BE2C (cell line): Measurements from ENCODE around the gene IL1RN.

ENCODE experiments used
- DNase-seq: peaks from one replicate; pipeline ENCODE4 v3.0.0-alpha.2; 2020
- H3K27me3 ChIP-seq: fragments of 250-450 bp; sonication (Bioruptor Pico); 2 replicates; pipeline ENCODE4 v1.5.1; 2020; ENCODE audit warnings: mild to moderate bottlenecking
- H3K36me3 ChIP-seq: fragments of 250-450 bp; sonication (Bioruptor Pico); 2 replicates; pipeline ENCODE4 v1.5.1; 2020; ENCODE audit warnings: mild to moderate bottlenecking
- H3K4me1 ChIP-seq: fragments of 250-450 bp; sonication (Bioruptor Pico); 2 replicates; pipeline ENCODE4 v1.5.1; 2020
- H3K4me3 ChIP-seq: 2 replicates; pipeline ENCODE4 v1.5.1; 2011; ENCODE audit warnings: low read depth, low read length
- H3K9me3 ChIP-seq: fragments of 250-450 bp; sonication (Bioruptor Pico); 2 replicates; pipeline ENCODE4 v1.5.1; 2020
- TF ChIP-seq, protein P1 (sequence below): IDR thresholded peaks from 2 replicates; pipeline ENCODE4 v1.5.1; 2012; ENCODE audit warnings: mild to moderate bottlenecking, low read depth, low read length

IL1RN gene

GRCh38 chr2:113081488-113082210, 45.7 kb upstream of the IL1RN start:
- H3K4me1 ChIP-seq = no peaks in the 10 kb centered on the region
- TF ChIP-seq, protein P1, sequence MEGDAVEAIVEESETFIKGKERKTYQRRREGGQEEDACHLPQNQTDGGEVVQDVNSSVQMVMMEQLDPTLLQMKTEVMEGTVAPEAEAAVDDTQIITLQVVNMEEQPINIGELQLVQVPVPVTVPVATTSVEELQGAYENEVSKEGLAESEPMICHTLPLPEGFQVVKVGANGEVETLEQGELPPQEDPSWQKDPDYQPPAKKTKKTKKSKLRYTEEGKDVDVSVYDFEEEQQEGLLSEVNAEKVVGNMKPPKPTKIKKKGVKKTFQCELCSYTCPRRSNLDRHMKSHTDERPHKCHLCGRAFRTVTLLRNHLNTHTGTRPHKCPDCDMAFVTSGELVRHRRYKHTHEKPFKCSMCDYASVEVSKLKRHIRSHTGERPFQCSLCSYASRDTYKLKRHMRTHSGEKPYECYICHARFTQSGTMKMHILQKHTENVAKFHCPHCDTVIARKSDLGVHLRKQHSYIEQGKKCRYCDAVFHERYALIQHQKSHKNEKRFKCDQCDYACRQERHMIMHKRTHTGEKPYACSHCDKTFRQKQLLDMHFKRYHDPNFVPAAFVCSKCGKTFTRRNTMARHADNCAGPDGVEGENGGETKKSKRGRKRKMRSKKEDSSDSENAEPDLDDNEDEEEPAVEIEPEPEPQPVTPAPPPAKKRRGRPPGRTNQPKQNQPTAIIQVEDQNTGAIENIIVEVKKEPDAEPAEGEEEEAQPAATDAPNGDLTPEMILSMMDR = no peak
- H3K4me3 ChIP-seq = no peak overlapping the region
- no peaks in the 10 kb centered on the region for H3K27me3 ChIP-seq
- H3K9me3 ChIP-seq = no peaks in the 10 kb centered on the region
- no peaks in the 10 kb centered on the region for H3K36me3 ChIP-seq
- no peak for DNase-seq

DNA sequence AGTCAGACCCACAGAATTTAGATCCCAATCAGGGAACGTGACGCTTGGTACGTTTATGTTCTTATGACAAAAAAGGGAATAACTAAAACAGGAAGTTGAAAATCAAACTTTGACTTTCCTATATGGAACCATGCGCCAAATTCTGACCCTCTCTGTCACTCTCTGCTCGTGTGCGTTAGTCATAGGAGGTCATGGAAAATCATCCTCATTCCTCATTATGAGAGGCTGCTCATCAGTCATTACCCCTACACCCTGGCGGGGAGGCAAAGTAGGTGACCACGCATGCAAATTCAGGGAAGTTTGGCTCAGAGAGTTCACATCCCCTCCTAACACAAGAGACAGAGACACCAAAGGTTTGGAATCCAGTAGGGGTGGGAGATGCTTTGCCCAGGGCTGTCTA, 44.1 kb upstream of the IL1RN start:
- Histone ChIP-seq H3K4me1 (no peaks in the 10 kb centered on the region), H3K27me3 (no peaks in the 10 kb centered on the region), H3K9me3 (no peaks in the 10 kb centered on the region), H3K36me3 (no peaks in the 10 kb centered on the region), H3K4me3 (no peak overlapping the region)
- DNase-seq = no peak
- TF ChIP-seq, protein P1 = no peak

DNA sequence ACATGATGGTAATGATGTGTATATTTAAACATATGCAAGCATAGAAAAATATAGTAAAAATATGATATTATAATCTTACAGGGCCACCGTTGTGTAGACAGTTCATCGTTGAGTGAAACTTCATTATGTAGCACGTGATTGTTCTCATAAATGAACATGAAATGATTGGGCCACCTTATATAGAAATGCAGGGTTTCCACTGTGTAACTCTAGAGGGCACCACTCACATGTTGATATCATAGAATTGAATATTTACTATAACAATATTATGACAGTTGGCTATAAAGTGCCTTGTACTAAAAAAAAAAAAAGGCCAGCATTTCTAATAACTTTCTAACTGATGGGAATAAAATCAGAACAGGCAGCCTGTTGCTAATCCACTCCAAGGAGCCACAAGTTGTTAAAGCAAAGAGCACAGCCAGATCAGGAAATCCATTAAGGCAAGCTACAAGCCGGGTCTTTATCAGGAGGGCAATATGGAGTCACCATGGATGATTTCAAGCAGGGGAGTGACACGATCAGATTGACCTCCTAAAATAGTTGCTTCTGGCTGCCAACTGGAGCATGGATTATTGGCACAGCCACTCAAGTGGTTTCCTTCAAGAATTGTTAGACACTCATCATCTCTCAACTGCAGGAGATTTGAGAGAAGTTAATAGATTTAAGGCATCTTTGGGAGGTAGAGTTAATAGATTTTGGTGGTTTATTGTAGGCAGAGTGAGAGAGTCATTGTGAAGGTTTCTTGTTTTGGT, 43.0 kb upstream of the IL1RN start:
- DNase-seq = no peak
- Histone ChIP-seq H3K9me3 (no peaks in the 10 kb centered on the region), H3K4me1 (no peaks in the 10 kb centered on the region), H3K27me3 (no peaks in the 10 kb centered on the region), H3K36me3 (no peaks in the 10 kb centered on the region), H3K4me3 (no peak overlapping the region)
- TF ChIP-seq, protein P1 = no peak; the same call in 1 of the 2 replicates

GRCh38 chr2:113085542-113085941, 41.9 kb upstream of the IL1RN start:
- Histone ChIP-seq H3K36me3 (no peaks in the 10 kb centered on the region), H3K4me3 (no peak overlapping the region), H3K27me3 (no peaks in the 10 kb centered on the region), H3K4me1 (no peaks in the 10 kb centered on the region), H3K9me3 (no peaks in the 10 kb centered on the region)
- DNase-seq = no peak
- TF ChIP-seq, protein P1 = no peak

- Histone ChIP-seq H3K9me3 (no peaks in the 10 kb centered on the region), H3K36me3 (no peaks in the 10 kb centered on the region), H3K4me1 (no peaks in the 10 kb centered on the region), H3K4me3 (no peak overlapping the region), H3K27me3 (no peaks in the 10 kb centered on the region)
- DNase-seq = no peak
- TF ChIP-seq, protein P1 = no peak
These were observed 39.0 kb upstream of the IL1RN start for GRCh38 chr2:113088213-113088992.

- Histone ChIP-seq H3K36me3 (no peaks in the 10 kb centered on the region), H3K4me3 (no peak overlapping the region), H3K4me1 (no peaks in the 10 kb centered on the region), H3K27me3 (no peaks in the 10 kb centered on the region), H3K9me3 (no peaks in the 10 kb centered on the region)
- DNase-seq = no peak
- TF ChIP-seq, protein P1 = no peak
These were observed 37.5 kb upstream of the IL1RN start for GRCh38 chr2:113089916-113090315.
